Activated naive CD8-positive, alpha-beta T cell treated with anti-CD3 and anti-CD28 coated beads for 36 hours (primary cell): ENCODE measurements around the gene CDH22. TPM values are rescaled to one million over a fixed set of nuclear protein-coding genes. Genes with fewer than 3 reads are reported as not detected.

Source experiments
- DNase-seq: peaks from one replicate; pipeline ENCODE4 v3.0.0; 2021
- H3K27ac Mint-ChIP-seq: one replicate; pipeline ENCODE4 v1.8.0; 2022; ENCODE audit warnings: mild to moderate bottlenecking, moderate library complexity, mixed read lengths
- H3K27me3 Mint-ChIP-seq: one replicate; pipeline ENCODE4 v1.8.0; 2022; ENCODE audit warnings: mild to moderate bottlenecking, mixed read lengths
- H3K36me3 Mint-ChIP-seq: one replicate; pipeline ENCODE4 v1.8.0; 2021; ENCODE audit warnings: mild to moderate bottlenecking, mixed read lengths
- H3K4me1 Mint-ChIP-seq: one replicate; pipeline ENCODE4 v1.8.0; 2021; ENCODE audit warnings: mixed read lengths
- H3K4me3 Mint-ChIP-seq: one replicate; pipeline ENCODE4 v1.8.0; 2022; ENCODE audit warnings: mild to moderate bottlenecking, moderate library complexity, mixed read lengths
- H3K9me3 Mint-ChIP-seq: one replicate; pipeline ENCODE4 v1.8.0; 2022; ENCODE audit warnings: mixed read lengths
- total RNA-seq, 2 experiments: library from RNA; stranded (reverse); gene quantifications; one replicate each; pipeline ENCODE4 v1.2.3, GENCODE V29; 2021

Gene CDH22
- total RNA-seq, 2 experiments from 2014 or later: 0.12 TPM; not detected in 1

- Mint-ChIP-seq H3K4me3 (no peak overlapping the region), H3K9me3 (peaks cover 2% of the 10 kb centered on the region), H3K27me3 (peaks cover 21% of the 10 kb centered on the region), H3K36me3 (no peaks in the 10 kb centered on the region), H3K27ac (no peak overlapping the region), H3K4me1 (peaks cover 2% of the 10 kb centered on the region)
- no peak for DNase-seq
These were observed 113.9 kb downstream of the CDH22 start for GRCh38 chr20:46194409-46194808.

DNA sequence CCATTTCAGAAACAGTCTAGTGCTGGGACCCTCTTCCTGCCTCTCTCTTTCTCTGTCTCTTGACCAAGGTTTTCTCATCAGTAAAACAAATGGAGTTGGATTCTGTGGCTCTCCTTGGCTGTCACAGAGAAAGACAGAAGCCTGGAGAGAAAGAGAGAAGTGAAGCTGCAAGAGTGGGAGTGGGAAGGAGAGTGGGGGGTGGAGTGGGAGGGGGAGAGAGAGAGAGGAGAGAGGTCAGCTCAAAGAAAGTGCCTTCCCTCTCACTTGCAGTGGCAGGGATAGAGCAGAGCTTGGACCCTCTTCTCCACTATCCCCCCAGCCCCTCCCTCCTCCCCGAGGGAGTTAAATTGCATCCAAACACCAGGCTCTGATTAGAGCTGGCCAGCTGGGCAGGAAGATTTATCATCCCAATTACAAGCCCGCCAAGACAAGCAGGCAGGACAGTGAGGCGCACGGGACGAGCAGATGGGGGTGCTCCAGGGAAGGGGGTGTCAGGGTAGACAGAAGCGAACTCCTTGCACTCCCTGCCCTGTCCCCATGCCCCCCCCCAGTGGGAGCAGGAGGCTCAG lies 115.8 kb downstream of the CDH22 start:
- Mint-ChIP-seq H3K4me1 (no peaks in the 10 kb centered on the region), H3K27ac (no peak overlapping the region), H3K9me3 (peaks cover 2% of the 10 kb centered on the region), H3K4me3 (no peak overlapping the region), H3K36me3 (no peaks in the 10 kb centered on the region), H3K27me3 (peaks cover 6% of the 10 kb centered on the region)
- DNase-seq: no peak

DNA sequence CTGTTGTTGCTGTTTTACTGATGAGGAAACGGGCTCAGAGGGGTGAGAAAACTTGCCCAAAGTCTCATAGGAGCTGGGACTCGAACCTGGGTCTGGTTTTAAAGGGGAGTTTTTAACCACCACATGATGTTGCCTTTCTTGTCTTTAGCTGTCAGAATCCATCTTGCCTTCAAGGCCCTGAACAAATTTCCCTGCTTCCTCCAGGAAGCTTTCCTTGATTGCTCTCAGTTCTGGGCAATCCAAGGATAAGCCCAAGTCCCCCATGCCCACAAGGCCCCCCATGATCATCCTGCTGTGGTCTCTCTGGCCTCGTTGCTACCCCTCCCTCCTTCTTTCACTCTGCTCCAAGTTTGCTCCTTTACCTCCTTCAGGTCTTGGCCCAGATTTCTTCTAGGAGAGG lies 116.7 kb downstream of the CDH22 start:
- Mint-ChIP-seq H3K9me3 (peaks cover 2% of the 10 kb centered on the region), H3K4me1 (no peaks in the 10 kb centered on the region), H3K36me3 (no peaks in the 10 kb centered on the region), H3K27ac (no peak overlapping the region), H3K4me3 (no peak overlapping the region), H3K27me3 (peaks cover 3% of the 10 kb centered on the region)
- no peak for DNase-seq

DNA sequence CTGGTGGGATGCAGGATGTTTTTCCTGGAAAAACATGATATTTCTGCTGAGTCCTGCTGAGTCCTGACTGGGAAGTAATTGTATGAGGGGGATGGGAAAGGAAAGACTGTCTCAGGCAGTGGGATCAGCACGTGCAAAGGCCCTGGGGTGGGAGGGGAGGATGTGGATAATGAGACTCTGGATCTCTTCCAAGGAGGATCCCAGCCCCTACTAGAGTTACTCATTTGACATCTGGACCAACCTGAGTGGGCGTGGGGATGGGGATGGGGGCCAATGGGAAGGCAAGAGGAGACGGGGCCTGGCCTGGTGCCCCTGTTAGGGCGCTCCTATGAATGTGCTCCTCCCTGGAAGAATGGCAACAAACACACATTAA lies 117.1 kb downstream of the CDH22 start:
- Mint-ChIP-seq H3K36me3 (no peaks in the 10 kb centered on the region), H3K27me3 (no peaks in the 10 kb centered on the region), H3K4me1 (no peaks in the 10 kb centered on the region), H3K4me3 (no peak overlapping the region), H3K27ac (no peak overlapping the region), H3K9me3 (peaks cover 2% of the 10 kb centered on the region)
- no peak for DNase-seq

DNA sequence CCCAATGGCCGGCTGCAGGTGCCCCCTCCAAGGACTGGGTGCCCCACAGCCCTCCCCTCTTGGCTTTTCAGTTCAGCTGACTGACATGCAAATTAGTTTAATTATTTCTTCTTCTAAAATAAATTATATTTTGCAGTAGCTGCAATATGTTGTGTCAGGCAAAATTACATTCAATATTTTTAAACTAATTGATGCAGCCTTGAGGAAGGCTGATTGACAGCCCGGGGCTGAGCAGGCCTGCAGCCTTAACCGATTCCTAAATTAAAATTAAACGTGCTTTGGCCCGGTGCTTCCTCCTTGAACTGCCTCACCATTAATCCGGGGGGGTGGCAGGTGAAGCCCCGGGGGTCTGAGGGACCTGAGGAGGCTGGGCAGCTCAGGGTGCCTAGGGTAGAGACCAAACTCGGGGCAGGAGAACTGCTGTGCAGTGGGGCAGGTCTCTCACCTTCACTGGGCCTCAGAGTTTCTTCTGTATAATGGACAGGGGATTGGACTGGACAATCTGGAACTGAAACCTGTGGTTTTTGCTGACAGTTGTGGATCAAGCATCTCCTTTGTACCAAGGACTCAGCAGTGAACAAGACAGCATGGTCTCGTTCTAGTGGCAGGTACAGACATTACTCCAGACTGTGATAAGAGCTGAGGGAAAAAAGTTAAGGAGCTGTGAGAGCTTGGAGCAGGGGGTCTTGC lies 117.7 kb downstream of the CDH22 start:
- no peaks in the 10 kb centered on the region for H3K36me3 Mint-ChIP-seq
- H3K9me3 Mint-ChIP-seq: peaks cover 2% of the 10 kb centered on the region
- H3K27ac Mint-ChIP-seq: no peak overlapping the region
- H3K4me3 Mint-ChIP-seq: no peak overlapping the region
- DNase-seq: no peak
- H3K4me1 Mint-ChIP-seq: no peaks in the 10 kb centered on the region
- no peaks in the 10 kb centered on the region for H3K27me3 Mint-ChIP-seq

DNA sequence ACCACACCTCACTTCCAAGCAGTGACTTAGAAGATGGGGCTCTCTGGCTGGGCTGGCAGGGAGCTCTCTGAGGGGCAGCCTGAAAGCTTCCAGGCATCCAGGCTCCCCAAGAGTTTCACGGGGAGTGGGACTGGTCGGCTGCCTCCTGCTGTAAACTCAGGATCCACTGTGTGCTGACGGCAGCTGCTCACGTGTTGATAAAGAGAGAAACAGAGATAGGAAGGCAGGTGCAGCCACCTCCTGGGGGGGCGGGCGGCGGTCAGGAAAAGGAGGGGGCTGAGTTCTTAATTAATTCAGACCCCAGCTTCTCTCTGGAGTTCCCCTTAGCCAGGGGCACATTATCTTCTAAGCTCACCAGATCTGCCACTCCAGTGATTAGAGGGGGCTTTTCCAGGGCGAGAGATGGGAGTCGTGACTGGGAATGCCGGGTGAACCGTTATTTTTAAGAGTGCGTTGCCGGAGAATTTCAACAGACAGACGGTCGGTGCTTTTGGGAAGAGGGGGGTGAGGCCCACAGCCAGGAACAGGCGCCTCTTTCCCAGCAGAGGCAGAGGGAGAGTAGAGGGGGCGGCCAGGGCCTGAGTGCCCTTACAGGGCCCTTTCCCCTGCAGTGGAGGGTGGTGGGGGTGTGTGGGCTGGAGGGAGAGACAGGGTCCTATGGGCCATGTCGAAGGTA lies 119.3 kb downstream of the CDH22 start:
- no peak overlapping the region for H3K4me3 Mint-ChIP-seq
- H3K27ac Mint-ChIP-seq: no peak overlapping the region
- H3K27me3 Mint-ChIP-seq: no peaks in the 10 kb centered on the region
- peaks cover 2% of the 10 kb centered on the region for H3K9me3 Mint-ChIP-seq
- no peaks in the 10 kb centered on the region for H3K36me3 Mint-ChIP-seq
- DNase-seq: no peak
- H3K4me1 Mint-ChIP-seq: no peaks in the 10 kb centered on the region

GRCh38 chr20:46186210-46186609 lies 122.1 kb downstream of the CDH22 start:
- H3K4me1 Mint-ChIP-seq: no peaks in the 10 kb centered on the region
- H3K9me3 Mint-ChIP-seq: peaks cover 2% of the 10 kb centered on the region
- no peaks in the 10 kb centered on the region for H3K36me3 Mint-ChIP-seq
- no peaks in the 10 kb centered on the region for H3K27me3 Mint-ChIP-seq
- H3K4me3 Mint-ChIP-seq: no peak overlapping the region
- DNase-seq: no peak
- no peak overlapping the region for H3K27ac Mint-ChIP-seq

GRCh38 chr20:46185353-46185752 lies 122.9 kb downstream of the CDH22 start:
- DNase-seq: no peak
- H3K27ac Mint-ChIP-seq: no peak overlapping the region
- no peaks in the 10 kb centered on the region for H3K4me1 Mint-ChIP-seq
- no peaks in the 10 kb centered on the region for H3K27me3 Mint-ChIP-seq
- no peaks in the 10 kb centered on the region for H3K36me3 Mint-ChIP-seq
- H3K9me3 Mint-ChIP-seq: no peaks in the 10 kb centered on the region
- H3K4me3 Mint-ChIP-seq: no peak overlapping the region

GRCh38 chr20:46183768-46184167 lies 124.5 kb downstream of the CDH22 start:
- Mint-ChIP-seq H3K4me1 (no peaks in the 10 kb centered on the region), H3K27ac (no peak overlapping the region), H3K27me3 (peaks cover 14% of the 10 kb centered on the region), H3K4me3 (no peak overlapping the region), H3K9me3 (no peaks in the 10 kb centered on the region), H3K36me3 (no peaks in the 10 kb centered on the region)
- no peak for DNase-seq

GRCh38 chr20:46182276-46183200 lies 125.8 kb downstream of the CDH22 start:
- H3K4me3 Mint-ChIP-seq: no peak overlapping the region
- no peaks in the 10 kb centered on the region for H3K36me3 Mint-ChIP-seq
- H3K9me3 Mint-ChIP-seq: no peaks in the 10 kb centered on the region
- no peak for DNase-seq
- no peak overlapping the region for H3K27ac Mint-ChIP-seq
- no peaks in the 10 kb centered on the region for H3K4me1 Mint-ChIP-seq
- H3K27me3 Mint-ChIP-seq: peaks cover 26% of the 10 kb centered on the region

GRCh38 chr20:46179862-46180261 lies 128.4 kb downstream of the CDH22 start:
- no peak for DNase-seq
- peaks cover 48% of the 10 kb centered on the region for H3K27me3 Mint-ChIP-seq
- H3K36me3 Mint-ChIP-seq: no peaks in the 10 kb centered on the region
- H3K9me3 Mint-ChIP-seq: no peaks in the 10 kb centered on the region
- no peaks in the 10 kb centered on the region for H3K4me1 Mint-ChIP-seq
- H3K27ac Mint-ChIP-seq: no peak overlapping the region
- no peak overlapping the region for H3K4me3 Mint-ChIP-seq

GRCh38 chr20:46178891-46179290 lies 129.4 kb downstream of the CDH22 start:
- Mint-ChIP-seq H3K9me3 (no peaks in the 10 kb centered on the region), H3K27me3 (peaks cover 53% of the 10 kb centered on the region), H3K27ac (no peak overlapping the region), H3K4me1 (no peaks in the 10 kb centered on the region), H3K36me3 (no peaks in the 10 kb centered on the region), H3K4me3 (no peak overlapping the region)
- no peak for DNase-seq

GRCh38 chr20:46177768-46178167 lies 130.5 kb downstream of the CDH22 start:
- no peaks in the 10 kb centered on the region for H3K36me3 Mint-ChIP-seq
- H3K9me3 Mint-ChIP-seq: no peaks in the 10 kb centered on the region
- no peak for DNase-seq
- H3K4me3 Mint-ChIP-seq: no peak overlapping the region
- H3K27ac Mint-ChIP-seq: no peak overlapping the region
- H3K27me3 Mint-ChIP-seq: peaks cover 64% of the 10 kb centered on the region
- no peaks in the 10 kb centered on the region for H3K4me1 Mint-ChIP-seq

DNA sequence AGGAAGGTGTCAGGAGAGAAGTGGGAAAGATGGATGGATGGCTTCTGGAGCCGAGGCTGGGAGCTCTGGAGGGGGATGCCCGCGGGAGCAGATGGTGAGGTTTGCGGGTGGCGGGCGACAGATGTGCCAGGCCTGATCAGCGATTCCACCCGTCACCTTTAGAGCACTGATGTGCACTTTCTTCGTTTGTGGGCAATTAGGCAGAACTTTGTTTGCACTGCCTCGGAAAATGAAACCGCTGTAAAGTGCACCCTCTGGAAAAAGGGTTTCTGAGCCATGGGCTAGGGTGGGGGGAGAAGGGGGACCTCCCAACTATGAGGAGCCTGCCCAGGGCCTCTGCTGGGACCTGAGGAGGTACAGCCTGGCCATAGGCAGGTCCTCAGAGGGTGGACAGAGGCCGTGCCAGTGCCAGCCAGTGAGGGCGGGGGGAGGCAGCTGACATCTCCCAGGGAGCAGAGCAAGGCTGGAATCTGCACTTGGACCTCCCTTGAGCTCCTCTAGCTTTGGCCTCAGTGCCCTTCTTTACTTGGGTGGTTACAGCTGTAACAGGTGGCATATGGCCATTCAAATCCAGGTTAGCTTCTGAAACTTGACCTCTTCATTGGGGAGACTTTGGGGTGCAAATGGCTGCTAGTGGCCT lies 131.4 kb downstream of the CDH22 start:
- H3K36me3 Mint-ChIP-seq: no peaks in the 10 kb centered on the region
- H3K9me3 Mint-ChIP-seq: no peaks in the 10 kb centered on the region
- H3K27me3 Mint-ChIP-seq: peaks cover 71% of the 10 kb centered on the region
- no peak overlapping the region for H3K27ac Mint-ChIP-seq
- no peak for DNase-seq
- H3K4me3 Mint-ChIP-seq: no peak overlapping the region
- no peaks in the 10 kb centered on the region for H3K4me1 Mint-ChIP-seq

- H3K4me3 Mint-ChIP-seq: no peak overlapping the region
- H3K4me1 Mint-ChIP-seq: no peaks in the 10 kb centered on the region
- H3K27me3 Mint-ChIP-seq: peaks cover 76% of the 10 kb centered on the region
- DNase-seq: no peak
- H3K36me3 Mint-ChIP-seq: no peaks in the 10 kb centered on the region
- H3K9me3 Mint-ChIP-seq: no peaks in the 10 kb centered on the region
- no peak overlapping the region for H3K27ac Mint-ChIP-seq
These were observed 133.2 kb downstream of the CDH22 start for GRCh38 chr20:46175127-46175494.
